ENCODE measurements around the gene RNF169.
"Not testable (repeated sequence)": the region's sequence is repeated elsewhere in the genome, so short reads cannot be mapped to it uniquely, and the experiment has no call there.

The RNF169 gene

DNA sequence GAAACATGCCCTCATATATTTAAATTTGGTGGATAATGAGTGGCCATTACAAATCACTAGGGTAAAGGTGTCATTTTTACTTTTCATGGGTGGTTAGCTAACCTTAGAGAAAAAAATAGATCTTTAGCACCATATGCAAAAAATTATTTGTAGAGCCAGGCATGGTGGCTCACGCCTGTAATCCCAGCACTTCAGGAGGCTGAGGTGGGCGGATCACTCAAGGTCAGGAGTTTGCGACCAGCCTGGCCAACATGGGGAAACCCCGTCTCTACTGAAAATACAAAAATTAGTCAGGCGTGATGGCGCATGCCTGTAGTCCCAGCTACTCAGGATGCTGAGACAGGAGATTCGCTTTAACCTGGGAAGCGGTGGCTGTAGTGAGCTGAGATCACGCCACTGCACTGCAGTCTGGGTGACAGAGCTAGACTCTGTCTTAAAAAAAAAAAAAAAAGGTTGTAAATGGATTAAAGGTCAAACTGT lies 19.6 kb downstream of the RNF169 start:
- not testable (repeated sequence) for DNase-seq (ENCODE audit: low read depth)

DNA sequence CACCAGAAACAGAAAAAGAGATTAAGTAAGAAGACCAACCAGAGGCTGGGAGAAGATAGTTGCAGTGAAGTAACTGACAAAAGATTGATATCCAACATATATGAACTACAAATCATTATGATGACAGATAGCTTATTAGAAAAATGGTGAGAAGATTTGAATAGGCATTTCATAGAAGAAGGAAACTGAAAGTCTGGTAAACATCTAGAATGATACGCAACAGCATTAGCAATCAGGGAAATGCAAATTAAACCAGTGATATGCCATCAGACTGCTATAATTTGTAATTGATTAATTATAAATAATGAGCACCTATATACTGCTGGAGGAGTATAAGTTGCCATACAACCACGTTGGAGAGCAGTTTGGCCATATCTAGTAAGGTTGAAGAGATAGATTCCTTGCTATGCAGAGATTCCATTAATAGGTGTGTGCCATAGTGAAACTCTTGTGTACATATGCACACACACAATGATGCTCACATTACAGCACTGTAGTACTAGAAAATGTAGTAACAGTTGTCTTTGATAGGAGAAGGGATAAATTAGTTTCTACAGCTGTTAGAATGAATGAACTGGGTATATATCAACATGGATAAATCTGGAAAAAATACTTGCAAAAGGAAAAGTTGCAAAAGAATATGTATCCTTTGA lies 20.5 kb downstream of the RNF169 start:
- no peak for DNase-seq (ENCODE audit: low read depth)

DNA sequence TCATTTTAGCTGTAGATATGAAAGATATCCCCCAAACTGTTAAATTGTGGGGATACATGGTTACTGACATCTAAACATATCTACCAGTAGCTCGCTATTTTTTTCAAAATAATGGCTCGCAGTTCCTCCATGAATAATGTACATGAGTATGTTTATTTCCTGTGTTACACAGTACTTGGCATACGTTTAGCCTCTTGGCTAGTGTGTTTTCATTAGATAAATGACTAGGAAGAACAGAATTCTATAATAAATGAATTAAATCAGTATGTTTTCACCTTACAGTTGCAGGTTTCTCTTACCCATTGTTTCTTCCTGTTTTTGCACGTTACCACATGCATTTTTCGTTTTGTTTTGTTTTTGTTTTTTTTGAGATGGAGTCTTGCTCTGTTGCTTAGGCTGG lies 21.8 kb downstream of the RNF169 start:
- DNase-seq (ENCODE audit: low read depth): no peak

DNA sequence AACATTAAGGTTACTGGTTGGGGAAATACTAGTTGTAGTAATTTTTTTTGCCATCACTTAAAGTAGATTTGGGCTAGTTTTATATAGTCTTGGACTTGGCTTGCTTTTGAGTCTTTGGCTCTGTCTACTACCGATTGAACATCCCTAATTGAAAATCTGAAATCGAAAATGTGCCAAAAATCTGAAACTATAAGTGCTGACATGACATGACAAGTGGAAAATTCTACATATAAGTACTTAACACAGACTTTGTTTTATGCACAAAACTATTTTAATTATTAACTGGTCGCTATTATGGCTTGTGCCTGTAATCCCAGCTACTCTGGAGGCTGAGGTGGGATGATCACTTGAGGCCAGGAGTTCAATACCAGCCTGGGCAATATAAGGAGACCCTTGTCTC lies 22.5 kb downstream of the RNF169 start:
- no peak for DNase-seq (ENCODE audit: low read depth)

- no peak for DNase-seq (ENCODE audit: low read depth)
Observed at GRCh38 chr11:74773476-74773875, 24.8 kb downstream of the RNF169 start.

GRCh38 chr11:74775762-74776161 lies 27.1 kb downstream of the RNF169 start:
- DNase-seq (ENCODE audit: low read depth): no peak

- no peak for DNase-seq (ENCODE audit: low read depth)
Observed at GRCh38 chr11:74776546-74776945, 27.9 kb downstream of the RNF169 start.

GRCh38 chr11:74777038-74777437 lies 28.4 kb downstream of the RNF169 start:
- no peak for DNase-seq (ENCODE audit: low read depth)

DNA sequence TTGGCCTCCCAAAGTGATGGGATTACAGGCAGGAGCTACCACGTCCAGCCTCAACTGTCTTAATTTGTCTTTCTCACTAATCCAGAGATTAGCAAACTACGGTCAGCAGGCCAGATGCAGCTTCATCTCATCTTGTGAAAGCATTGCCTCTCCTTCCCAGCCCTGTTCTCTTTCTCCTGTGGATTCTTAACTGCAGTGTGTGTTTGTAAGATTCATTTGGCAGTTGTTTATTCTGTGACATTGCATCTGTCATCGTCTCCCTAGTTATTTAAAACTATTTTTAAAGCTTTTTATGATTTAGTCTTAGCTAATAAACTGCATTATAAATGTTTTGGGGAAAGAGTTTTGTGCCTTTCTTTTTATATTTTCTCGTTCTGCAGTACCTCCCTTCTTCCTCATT lies 29.2 kb downstream of the RNF169 start:
- DNase-seq (ENCODE audit: low read depth): no peak

GRCh38 chr11:74778581-74778980 lies 29.9 kb downstream of the RNF169 start:
- DNase-seq (ENCODE audit: low read depth): no peak

DNA sequence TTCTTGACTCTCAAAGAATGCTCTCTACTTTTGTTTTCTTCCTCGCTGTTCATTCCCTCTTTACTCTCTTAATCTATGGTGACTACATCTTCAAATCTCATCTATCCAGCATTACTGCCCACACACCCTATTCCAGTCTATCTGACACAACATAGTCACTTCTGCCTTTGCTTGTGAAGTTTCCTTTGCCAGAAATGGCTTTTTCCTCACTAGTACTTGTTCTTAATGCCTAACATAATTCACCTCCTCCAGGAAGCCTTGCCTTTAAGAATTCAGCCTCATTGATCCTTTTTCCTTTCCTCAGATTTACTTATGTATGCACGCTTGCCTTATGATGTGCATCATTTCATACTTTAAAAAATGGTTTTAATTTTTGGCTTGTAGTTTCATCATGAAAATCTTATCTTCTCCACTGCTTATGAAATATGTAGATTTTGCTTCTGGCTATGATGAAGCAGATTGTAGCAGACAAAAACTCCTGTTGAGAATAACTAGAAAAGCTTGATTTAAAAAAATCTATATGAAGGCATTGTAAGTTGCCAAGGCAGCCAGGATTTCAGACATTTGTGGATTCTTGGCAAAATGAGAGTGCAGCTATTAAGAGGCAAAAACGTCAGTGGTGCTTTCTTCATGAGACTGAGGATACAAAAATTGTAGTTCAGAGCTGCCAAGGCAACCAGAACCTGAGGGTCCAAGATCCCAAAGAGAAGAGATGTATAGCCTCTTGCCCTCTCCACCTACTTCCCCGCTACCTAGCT lies 31.8 kb downstream of the RNF169 start:
- no peak for DNase-seq (ENCODE audit: low read depth)

DNA sequence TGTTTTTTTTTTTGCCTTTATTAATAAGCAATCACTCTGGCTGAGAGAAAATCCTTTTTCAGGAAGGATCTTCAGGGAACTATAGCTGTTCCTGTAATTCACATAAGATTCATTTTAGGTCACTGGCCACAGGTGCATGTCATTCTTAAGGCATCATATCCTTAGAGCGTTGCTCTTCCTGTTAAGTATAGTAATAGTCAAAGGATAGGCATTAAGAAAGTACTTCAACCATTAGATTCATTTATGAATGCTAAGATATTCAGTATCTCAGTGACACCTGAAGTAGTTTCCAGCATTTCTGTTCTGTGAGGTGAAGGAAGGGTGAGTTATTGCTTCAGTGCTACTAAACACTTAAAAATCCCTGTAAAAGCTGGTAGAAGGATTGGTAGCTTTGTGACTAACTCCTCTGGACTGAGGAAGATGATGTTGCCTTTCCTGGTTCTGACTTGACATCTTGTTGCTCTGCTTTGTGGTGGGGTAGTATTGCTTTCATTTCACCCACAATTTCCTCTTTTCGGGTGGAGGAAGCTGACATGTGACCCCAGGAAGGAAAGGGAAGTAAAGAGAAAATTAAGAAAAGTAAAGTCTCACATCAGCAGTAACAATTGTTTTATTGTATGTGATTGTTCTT lies 34.7 kb downstream of the RNF169 start:
- DNase-seq (ENCODE audit: low read depth): no peak

DNA sequence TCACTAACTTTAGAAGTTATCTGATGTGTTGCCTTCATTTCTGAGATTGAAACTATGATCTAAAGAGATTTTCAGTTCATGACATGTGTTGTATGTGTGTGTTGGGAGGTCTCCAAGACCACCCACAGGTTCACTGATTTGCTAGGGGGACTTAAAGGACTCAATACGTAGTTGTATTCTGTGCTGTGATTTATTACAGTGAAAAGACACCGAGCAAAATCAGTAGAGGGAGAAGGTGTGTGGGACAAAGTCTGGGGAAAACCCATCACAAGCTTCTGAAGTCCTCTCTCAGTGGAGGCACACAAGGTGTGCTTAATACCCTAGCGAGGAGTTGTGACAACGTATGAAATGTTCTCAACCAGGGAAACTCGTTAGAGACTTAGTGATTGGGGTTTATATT lies 35.6 kb downstream of the RNF169 start:
- no peak for DNase-seq (ENCODE audit: low read depth)

DNA sequence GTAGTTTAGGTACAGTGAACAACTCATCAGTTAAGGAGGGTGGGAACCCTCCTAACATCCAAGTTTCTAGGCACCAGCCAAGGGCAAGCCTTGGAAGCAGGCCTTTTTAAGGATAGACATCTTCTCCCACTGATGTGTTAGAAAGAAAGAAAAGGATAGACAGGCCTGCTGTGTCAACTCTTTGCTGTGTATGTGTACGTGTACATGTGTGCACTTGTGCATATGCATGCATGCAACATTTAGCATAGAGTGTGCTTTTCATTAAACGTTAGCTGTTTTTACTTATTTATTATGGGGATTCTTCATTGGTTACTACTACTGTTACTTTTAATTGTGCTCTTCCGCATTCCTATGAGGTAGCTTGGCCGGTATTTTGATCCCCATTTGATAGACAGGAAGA lies 36.1 kb downstream of the RNF169 start:
- no peak for DNase-seq (ENCODE audit: low read depth)

DNA sequence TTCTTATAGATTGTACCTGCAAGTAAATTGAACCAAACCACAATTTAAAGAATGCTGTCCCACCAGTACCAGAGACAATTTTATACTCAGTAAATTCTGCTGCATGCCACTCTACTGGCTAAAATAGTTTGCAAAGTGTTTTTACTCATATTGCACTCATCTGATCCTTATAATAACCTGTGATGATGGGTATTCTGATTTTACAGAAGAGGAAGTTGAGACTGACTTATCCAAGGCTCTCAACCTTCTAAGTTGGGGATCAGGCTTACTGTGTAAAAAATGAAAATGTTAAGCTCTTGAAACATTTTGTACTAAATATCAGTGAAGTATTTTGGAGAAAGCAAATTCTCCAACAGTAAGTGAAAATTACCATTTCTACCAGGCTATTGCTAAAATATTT lies 37.9 kb downstream of the RNF169 start:
- no peak for DNase-seq (ENCODE audit: low read depth)

GRCh38 chr11:74791333-74792100 lies 42.9 kb downstream of the RNF169 start:
- no peak for DNase-seq (ENCODE audit: low read depth)

- no peak for DNase-seq (ENCODE audit: low read depth)
Observed at GRCh38 chr11:74806267-74806666, 57.6 kb downstream of the RNF169 start.

DNA sequence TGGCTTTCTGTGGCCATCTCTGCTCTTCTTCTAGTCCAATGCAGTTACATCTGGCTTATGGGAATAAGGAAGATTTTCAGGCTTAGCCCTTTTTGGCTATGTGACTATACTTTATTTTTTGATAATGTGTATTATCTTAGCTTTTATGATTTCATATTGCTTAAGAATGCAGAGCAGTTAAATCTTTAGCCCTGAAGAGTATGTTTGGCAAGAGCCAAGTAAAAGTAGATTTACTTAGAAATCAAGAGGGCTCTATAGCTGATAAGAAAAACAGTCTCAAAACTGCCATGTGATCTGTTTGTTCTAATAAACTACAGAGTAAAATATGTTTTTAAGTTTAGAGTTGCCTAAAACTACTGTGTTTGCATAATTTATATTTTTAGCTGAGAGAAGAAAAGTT lies 61.2 kb downstream of the RNF169 start:
- no peak for DNase-seq (ENCODE audit: low read depth)

GRCh38 chr11:74815966-74816365 lies 67.3 kb downstream of the RNF169 start:
- DNase-seq (ENCODE audit: low read depth): no peak

GRCh38 chr11:74816664-74817063 lies 68.0 kb downstream of the RNF169 start:
- no peak for DNase-seq (ENCODE audit: low read depth)

DNA sequence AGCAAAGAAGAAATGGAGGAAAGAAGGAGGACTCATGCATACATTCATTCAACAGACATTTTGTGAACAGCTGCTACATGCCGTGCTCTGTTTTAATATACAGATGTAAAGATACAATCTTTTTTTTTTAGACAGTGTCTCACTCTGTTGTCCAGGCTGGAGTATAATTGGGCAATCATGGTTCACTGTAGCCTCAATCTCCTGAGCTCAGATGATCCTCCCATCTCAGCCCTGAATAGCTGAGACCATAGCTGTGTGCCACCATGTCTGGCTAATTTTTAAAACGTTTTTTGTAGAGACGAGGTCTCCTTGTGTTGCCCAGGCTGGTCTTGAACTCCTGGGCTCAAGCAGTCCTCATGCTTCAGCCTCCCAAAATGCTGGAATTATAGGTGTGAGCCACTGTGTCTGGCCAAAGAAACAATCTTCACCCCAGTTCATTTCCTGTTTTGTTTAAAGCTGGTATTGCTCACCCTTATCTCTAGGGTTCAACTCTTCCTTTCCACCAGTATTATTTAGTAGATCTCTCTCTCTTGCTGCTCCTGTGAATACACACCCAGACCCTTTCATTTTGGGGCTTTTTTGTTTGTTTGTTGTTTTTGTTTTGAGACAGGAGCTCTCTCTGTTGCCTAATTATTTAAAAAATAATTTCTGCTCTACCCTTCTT lies 69.8 kb downstream of the RNF169 start:
- DNase-seq (ENCODE audit: low read depth): no peak

- no peak for DNase-seq (ENCODE audit: low read depth)
Observed at GRCh38 chr11:74819400-74819799, 70.8 kb downstream of the RNF169 start.
